ENCODE measurements around the gene LMNB1. TPM values are rescaled to one million over a fixed set of nuclear protein-coding genes. Genes with fewer than 3 reads are reported as not detected.
"Not testable (repeated sequence)": the region's sequence is repeated elsewhere in the genome, so short reads cannot be mapped to it uniquely, and the experiment has no call there.

LMNB1 gene
- total and polyA plus RNA-seq, 7 donors, result 1.5 to 53.5 (median 9.0) TPM

- no peak for TF ChIP-seq CTCF (IDR thresholded peaks at IDR 0.05)
- no peak for TF ChIP-seq POLR2A (IDR thresholded peaks at IDR 0.05)
- no peak for TF ChIP-seq EP300 (IDR thresholded peaks at IDR 0.05)
- TF ChIP-seq POLR2AphosphoS5 (IDR thresholded peaks at IDR 0.05), result no peak
- no peaks in the 10 kb centered on the region for H3K9me3 ChIP-seq
- intact Hi-C loops (cut with DNase I), result no loop called here
- 73 to 82% methylated on average over 6 of the region's 6 CpGs for WGBS, 2 donors
- H3K27ac ChIP-seq, result no peak overlapping the region
- no peaks in the 10 kb centered on the region for H3K36me3 ChIP-seq
- no peak overlapping the region for H3K4me3 ChIP-seq
- no peaks in the 10 kb centered on the region for H3K4me1 ChIP-seq
- H3K27me3 ChIP-seq, result no peaks in the 10 kb centered on the region
- DNase-seq, result no peak
These were observed 34.7 kb downstream of the LMNB1 start for GRCh38 chr5:126811515-126812198.

GRCh38 chr5:126812199-126812570 is 35.2 kb downstream of the LMNB1 start:
- H3K9me3 ChIP-seq, result no peaks in the 10 kb centered on the region
- TF ChIP-seq POLR2A (IDR thresholded peaks at IDR 0.05) (no peak), POLR2AphosphoS5 (IDR thresholded peaks at IDR 0.05) (no peak), EP300 (IDR thresholded peaks at IDR 0.05) (no peak), CTCF (IDR thresholded peaks at IDR 0.05) (no peak)
- no peak overlapping the region for H3K27ac ChIP-seq
- 70 to 86% methylated on average over 4 of the region's 4 CpGs for WGBS, 2 donors
- intact Hi-C loops (cut with DNase I), result no loop called here
- H3K4me3 ChIP-seq, result no peak overlapping the region
- DNase-seq, result no peak
- H3K36me3 ChIP-seq, result no peaks in the 10 kb centered on the region
- H3K27me3 ChIP-seq, result no peaks in the 10 kb centered on the region
- no peaks in the 10 kb centered on the region for H3K4me1 ChIP-seq

- H3K27me3 ChIP-seq; intact Hi-C loops (cut with DNase I); H3K9me3 ChIP-seq; H3K4me1 ChIP-seq; H3K4me3 ChIP-seq; H3K27ac ChIP-seq; DNase-seq; H3K36me3 ChIP-seq: not testable (repeated sequence)
- WGBS, 2 donors, result 83 to 92% methylated on average over 9 of the region's 9 CpGs
These were observed 36.9 kb downstream of the LMNB1 start for GRCh38 chr5:126813799-126814198.

- no peaks in the 10 kb centered on the region for H3K36me3 ChIP-seq
- H3K27ac ChIP-seq, result no peak overlapping the region
- H3K4me3 ChIP-seq, result no peak overlapping the region
- H3K9me3 ChIP-seq, result no peaks in the 10 kb centered on the region
- TF ChIP-seq POLR2A (IDR thresholded peaks at IDR 0.05), result no peak
- no peak for TF ChIP-seq CTCF (IDR thresholded peaks at IDR 0.05)
- TF ChIP-seq EP300 (IDR thresholded peaks at IDR 0.05), result no peak
- TF ChIP-seq POLR2AphosphoS5 (IDR thresholded peaks at IDR 0.05), result no peak
- DNase-seq, result no peak
- intact Hi-C loops (cut with DNase I), result no loop called here
- H3K4me1 ChIP-seq, result no peaks in the 10 kb centered on the region
- H3K27me3 ChIP-seq, result no peaks in the 10 kb centered on the region
- 93 to 98% methylated on average over 2 of the region's 2 CpGs for WGBS, 2 donors
These were observed 37.9 kb downstream of the LMNB1 start for GRCh38 chr5:126814721-126815404.

- intact Hi-C loops (cut with DNase I), result no loop called here
- TF ChIP-seq POLR2A (IDR thresholded peaks at IDR 0.05) (no peak), CTCF (IDR thresholded peaks at IDR 0.05) (no peak), EP300 (IDR thresholded peaks at IDR 0.05) (no peak), POLR2AphosphoS5 (IDR thresholded peaks at IDR 0.05) (no peak)
- Histone ChIP-seq H3K4me1 (no peaks in the 10 kb centered on the region), H3K27me3 (no peaks in the 10 kb centered on the region), H3K27ac (no peak overlapping the region), H3K4me3 (no peak overlapping the region), H3K36me3 (peaks cover 0 to 4% (median 0%) of the 10 kb centered on the region in 4 donors), H3K9me3 (no peaks in the 10 kb centered on the region)
- WGBS, 2 donors, result 95 to 96% methylated on average over 8 of the region's 8 CpGs
- no peak for DNase-seq
These were observed 39.7 kb downstream of the LMNB1 start for GRCh38 chr5:126816649-126817048.
